HepG2 (cell line): ENCODE data around the gene SMNDC1. TPM values are rescaled to one million over a fixed set of nuclear protein-coding genes. Genes with fewer than 3 reads are reported as not detected.

ENCODE experiments used
- AHDC1 ChIP-seq: sonication (generic); formaldehyde crosslinking; IDR thresholded peaks from 2 replicates; pipeline ENCODE4 v1.5.1; 2020; ENCODE audit warnings: mild to moderate bottlenecking, missing genetic modification reagents, borderline replicate concordance
- ARID2 ChIP-seq: sonication (generic); formaldehyde crosslinking; IDR thresholded peaks from 2 replicates; pipeline ENCODE4 v1.8.1; 2022; ENCODE audit warnings: mild to moderate bottlenecking, missing genetic modification reagents, borderline replicate concordance
- ATRX ChIP-seq: sonication (generic); formaldehyde crosslinking; IDR thresholded peaks from 2 replicates; pipeline ENCODE4 v1.4.0; 2020; ENCODE audit warnings: missing genetic modification reagents, borderline replicate concordance
- CBX5 ChIP-seq: sonication (generic); formaldehyde crosslinking; IDR thresholded peaks from 2 replicates; pipeline ENCODE4 v1.4.0; 2020; ENCODE audit warnings: missing genetic modification reagents, borderline replicate concordance
- FOSL2 ChIP-seq: sonication (generic); formaldehyde crosslinking; IDR thresholded peaks from 2 replicates; pipeline ENCODE4 v1.4.0; 2020; ENCODE audit warnings: missing genetic modification reagents
- GATAD1 ChIP-seq: IDR thresholded peaks from 2 replicates; pipeline ENCODE4 v1.6.1; 2016; ENCODE audit warnings: missing genetic modification reagents, missing compliant biosample characterization
- NR2F6 ChIP-seq, 2 experiments: IDR thresholded peaks; 2 replicates each; pipeline ENCODE4 v1.6.1; 2016; ENCODE audit warnings: antibody characterized with exemption in 1 of 2, mild to moderate bottlenecking in 1 of 2
- PCBP2 ChIP-seq: fragments of 200-400 bp; formaldehyde crosslinking; optimal IDR thresholded peaks from 2 replicates; pipeline ENCODE3; 2018; ENCODE audit warnings: low read length, low read depth; ENCODE audit not compliant: poor library complexity, severe bottlenecking
- POGZ ChIP-seq: sonication (generic); formaldehyde crosslinking; IDR thresholded peaks from 2 replicates; pipeline ENCODE4 v1.4.0; 2020; ENCODE audit warnings: mild to moderate bottlenecking, missing genetic modification reagents
- ZFAT ChIP-seq: sonication (generic); formaldehyde crosslinking; conservative IDR thresholded peaks from 2 replicates; pipeline ENCODE4 v1.8.1; 2023; ENCODE audit warnings: missing genetic modification reagents, inconsistent platforms
- ZGPAT ChIP-seq: IDR thresholded peaks from 2 replicates; pipeline ENCODE4 v1.6.1; 2016; ENCODE audit warnings: mild to moderate bottlenecking
- ZNF160 ChIP-seq: sonication (generic); formaldehyde crosslinking; IDR thresholded peaks from 2 replicates; pipeline ENCODE4 v1.8.0; 2022; ENCODE audit warnings: mild to moderate bottlenecking, inconsistent platforms, missing genetic modification reagents
- ZNF207 ChIP-seq: fragments of 450-650 bp; IDR thresholded peaks from 2 replicates; pipeline ENCODE4 v1.6.1; 2016; ENCODE audit warnings: antibody characterized with exemption, borderline replicate concordance
- ZNF33A ChIP-seq: sonication (generic); formaldehyde crosslinking; IDR thresholded peaks from 2 replicates; pipeline ENCODE4 v1.5.1; 2020; ENCODE audit warnings: missing genetic modification reagents, mild to moderate bottlenecking, moderate library complexity, borderline replicate concordance
- ZNF496 ChIP-seq: sonication (generic); formaldehyde crosslinking; IDR thresholded peaks from 2 replicates; pipeline ENCODE4 v1.8.1; 2023; ENCODE audit warnings: mild to moderate bottlenecking, moderate library complexity, missing genetic modification reagents; ENCODE audit not compliant: insufficient replicate concordance
- polyA plus RNA-seq, 8 experiments: library from polyadenylated mRNA; depleted of rRNA in 3 of 8; stranded (reverse) in 7 of 8; unstranded in 1 of 8; fragments of >200 nt; fragmentation: Illumina TruSeq in 4 of 8; extraction: Trizol in 4 of 8; gene quantifications; 2 replicates each; pipeline versions ENCODE4 v1.2.1 to v1.2.3, GENCODE V29; 2011 to 2016; ENCODE audit warnings: low read depth in 4 of 8, missing spikeins in 1 of 8, mixed read lengths in 1 of 8; ENCODE audit not compliant: insufficient read depth in 1 of 8
- total RNA-seq, 5 experiments: library from RNA; depleted of rRNA; stranded (reverse); fragments of >200 nt; fragmentation: Illumina TruSeq; extraction: Trizol; gene quantifications; 2 replicates each; pipeline ENCODE4 v1.2.3, GENCODE V29; 2016; ENCODE audit warnings: low read depth in 1 of 5
- TF ChIP-seq, protein P1 (sequence below), 2 experiments: fragments of 450-650 bp in 1 of 2; sonication (generic) in 1 of 2; formaldehyde crosslinking; IDR thresholded peaks; 2 replicates each; pipeline versions ENCODE4 v1.5.0 to v1.8.0; 2020 to 2022; ENCODE audit warnings: mild to moderate bottlenecking in 1 of 2, missing genetic modification reagents in 1 of 2
- TF ChIP-seq, protein P2 (sequence below): sonication (generic); formaldehyde crosslinking; IDR thresholded peaks from 2 replicates; pipeline ENCODE4 v1.4.0; 2020; ENCODE audit warnings: missing genetic modification reagents, borderline replicate concordance

SMNDC1 gene
- total and polyA plus RNA-seq, 2 of the 13 experiments (the other 11 are each of a cell fraction or from before 2014, with no cell fraction given), result 7.8 to 8.9 TPM

- TF ChIP-seq AHDC1, result peak; percentile 58; the same call in 1 of the 2 replicates
- TF ChIP-seq, protein P1, sequence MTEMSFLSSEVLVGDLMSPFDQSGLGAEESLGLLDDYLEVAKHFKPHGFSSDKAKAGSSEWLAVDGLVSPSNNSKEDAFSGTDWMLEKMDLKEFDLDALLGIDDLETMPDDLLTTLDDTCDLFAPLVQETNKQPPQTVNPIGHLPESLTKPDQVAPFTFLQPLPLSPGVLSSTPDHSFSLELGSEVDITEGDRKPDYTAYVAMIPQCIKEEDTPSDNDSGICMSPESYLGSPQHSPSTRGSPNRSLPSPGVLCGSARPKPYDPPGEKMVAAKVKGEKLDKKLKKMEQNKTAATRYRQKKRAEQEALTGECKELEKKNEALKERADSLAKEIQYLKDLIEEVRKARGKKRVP (CRISPR knock-in tag; IDR thresholded peaks at IDR 0.05), result no peak
- no peak for TF ChIP-seq CBX5 (CRISPR knock-in tag)
- TF ChIP-seq ARID2 (CRISPR knock-in tag), result no peak
- TF ChIP-seq ATRX (CRISPR knock-in tag), result no peak
- TF ChIP-seq ZNF207, result no peak
- no peak for TF ChIP-seq NR2F6 (IDR thresholded peaks at IDR 0.05)
- TF ChIP-seq NR2F6 (CRISPR knock-in tag; IDR thresholded peaks at IDR 0.05), result no peak
- TF ChIP-seq POGZ (CRISPR knock-in tag), result 0 out of 2 replicates have a peak, but pooled peaks have one; percentile 14
- peak; percentile 33; the same call in 1 of the 2 replicates for TF ChIP-seq GATAD1 (CRISPR knock-in tag)
- TF ChIP-seq ZFAT (CRISPR knock-in tag), result no peak
- TF ChIP-seq PCBP2, result no peak
- TF ChIP-seq ZNF160, result no peak
- no peak for TF ChIP-seq FOSL2 (CRISPR knock-in tag)
- TF ChIP-seq, protein P2, sequence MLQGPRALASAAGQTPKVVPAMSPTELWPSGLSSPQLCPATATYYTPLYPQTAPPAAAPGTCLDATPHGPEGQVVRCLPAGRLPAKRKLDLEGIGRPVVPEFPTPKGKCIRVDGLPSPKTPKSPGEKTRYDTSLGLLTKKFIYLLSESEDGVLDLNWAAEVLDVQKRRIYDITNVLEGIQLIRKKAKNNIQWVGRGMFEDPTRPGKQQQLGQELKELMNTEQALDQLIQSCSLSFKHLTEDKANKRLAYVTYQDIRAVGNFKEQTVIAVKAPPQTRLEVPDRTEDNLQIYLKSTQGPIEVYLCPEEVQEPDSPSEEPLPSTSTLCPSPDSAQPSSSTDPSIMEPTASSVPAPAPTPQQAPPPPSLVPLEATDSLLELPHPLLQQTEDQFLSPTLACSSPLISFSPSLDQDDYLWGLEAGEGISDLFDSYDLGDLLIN, result no peak
- TF ChIP-seq ZNF33A, result no peak
- TF ChIP-seq ZGPAT (CRISPR knock-in tag), result peak; percentile 47
- TF ChIP-seq ZNF496 (CRISPR knock-in tag), result no peak
Measured at GRCh38 chr10:110269374-110270318, 35.1 kb downstream of the SMNDC1 start (continued).
